Endothelial cell of umbilical vein (primary cell): ENCODE measurements around the gene DIPK1A. TPM values are rescaled to one million over a fixed set of nuclear protein-coding genes. Genes with fewer than 3 reads are reported as not detected.

Experiments
- BruUV-seq: library from RNA; stranded (reverse); fragments of 400-500 nt; replicated peaks from 2 replicates; lab custom pipeline; 2021; lab: Mats Ljungman, UMichigan
- CTCF ChIA-PET: fragments of 300-600, 350-600 bp; sonication (Branson Sonifier 250); formaldehyde crosslinking; loops from one replicate; lab custom pipeline; 2021; ENCODE audit warnings: antibody characterized with exemption, inconsistent platforms; lab: Charles Lee
- POLR2A ChIA-PET: fragments of 300-600, 350-600 bp; sonication (Branson Sonifier 250); formaldehyde crosslinking; loops from one replicate; lab custom pipeline; 2021; ENCODE audit warnings: antibody characterized with exemption, inconsistent platforms; lab: Charles Lee
- DNase-seq: peaks from one replicate; pipeline ENCODE4 v3.0.0-alpha.2; 2011; ENCODE audit warnings: low read depth, low spot score
- FAIRE-seq: peaks from 2 replicates; lab custom pipeline; 2011; peaks lifted over from hg19 to GRCh38; lab: Jason Lieb, UNC
- H2AFZ ChIP-seq: 2 replicates; pipeline ENCODE4 v1.6.0; 2012; ENCODE audit warnings: low read depth, low read length, control low read depth, inconsistent platforms
- H3K27ac ChIP-seq: 2 replicates; pipeline ENCODE4 v1.5.1; 2011; ENCODE audit warnings: low read depth, mild to moderate bottlenecking, control low read depth, low read length, moderate library complexity; ENCODE audit not compliant: insufficient read depth
- H3K27me3 ChIP-seq, 2 experiments: 2 replicates each; pipeline versions ENCODE4 v1.6.0 to v1.6.1; 2011; ENCODE audit warnings: low read length in 2 of 2, mixed read lengths in 1 of 2; ENCODE audit not compliant: control insufficient read depth in 2 of 2, insufficient read depth in 2 of 2
- H3K36me3 ChIP-seq, 2 experiments: 2 replicates in 1 of 2; 3 replicates in 1 of 2; pipeline ENCODE4 v1.5.1; 2011; ENCODE audit warnings: low read length in 2 of 2, mild to moderate bottlenecking in 1 of 2, moderate library complexity in 1 of 2; ENCODE audit not compliant: control insufficient read depth in 2 of 2, insufficient read depth in 2 of 2; ENCODE audit errors: extremely low read depth in 1 of 2
- H3K4me1 ChIP-seq: 3 replicates; pipeline ENCODE4 v1.5.1; 2011; ENCODE audit warnings: mild to moderate bottlenecking, low read length; ENCODE audit not compliant: control insufficient read depth, insufficient read depth; ENCODE audit errors: extremely low read depth
- H3K4me2 ChIP-seq: 2 replicates; pipeline ENCODE4 v1.6.1; 2011; ENCODE audit warnings: low read length, control low read depth, mixed read lengths; ENCODE audit not compliant: insufficient read depth
- H3K4me3 ChIP-seq, 3 experiments: fragments of 200-600 bp in 1 of 3; sonication (generic), shearing (Covaris generic) in 1 of 3; replicated peaks in 1 of 3; 2 replicates each; pipeline ENCODE4 v1.5.1; 2011 to 2016; ENCODE audit warnings: control low read depth in 3 of 3, low read length in 3 of 3, mild to moderate bottlenecking in 2 of 3, inconsistent platforms in 1 of 3, low read depth in 1 of 3, moderate library complexity in 1 of 3; ENCODE audit not compliant: insufficient read depth in 1 of 3
- H3K79me2 ChIP-seq: 2 replicates; pipeline ENCODE4 v1.6.0; 2012; ENCODE audit warnings: low read length, inconsistent platforms; ENCODE audit not compliant: control insufficient read depth, insufficient read depth
- H3K9ac ChIP-seq: replicated peaks from 2 replicates; pipeline ENCODE3; 2011; ENCODE audit warnings: low read length, control low read depth; ENCODE audit not compliant: insufficient read depth; ENCODE audit errors: extremely low read depth
- H3K9me1 ChIP-seq: replicated peaks from 3 replicates; pipeline ENCODE4 v1.6.0; 2011; ENCODE audit warnings: mild to moderate bottlenecking, low read length; ENCODE audit not compliant: control insufficient read depth, insufficient read depth; ENCODE audit errors: extremely low read depth
- H3K9me3 ChIP-seq: replicated peaks from 2 replicates; pipeline ENCODE4 v1.5.1; 2012; ENCODE audit warnings: low read length, inconsistent platforms; ENCODE audit not compliant: control insufficient read depth, insufficient read depth
- H4K20me1 ChIP-seq: replicated peaks from 2 replicates; pipeline ENCODE3; 2011; ENCODE audit warnings: mild to moderate bottlenecking, low read length; ENCODE audit not compliant: control insufficient read depth, insufficient read depth; ENCODE audit errors: extremely low read depth
- EZH2 ChIP-seq: IDR thresholded peaks from 2 replicates; pipeline ENCODE4 v1.6.1; 2012; ENCODE audit warnings: borderline replicate concordance, low read depth, mild to moderate bottlenecking, moderate library complexity, low read length, inconsistent platforms; ENCODE audit not compliant: severe bottlenecking
- FOS ChIP-seq: IDR thresholded peaks from 2 replicates; pipeline ENCODE4 v1.6.1; 2011; ENCODE audit warnings: mild to moderate bottlenecking, low read length, moderate library complexity, borderline replicate concordance; ENCODE audit not compliant: insufficient read depth
- GATA2 ChIP-seq: IDR thresholded peaks from 2 replicates; pipeline ENCODE4 v1.7.0; 2011; ENCODE audit warnings: low read depth, mild to moderate bottlenecking, moderate library complexity, mixed read lengths, low read length; ENCODE audit not compliant: insufficient read length, insufficient read depth
- JUN ChIP-seq: IDR thresholded peaks from 2 replicates; pipeline ENCODE4 v1.6.1; 2011; ENCODE audit warnings: borderline replicate concordance, low read depth; ENCODE audit not compliant: insufficient read length, insufficient read depth
- MYC ChIP-seq: IDR thresholded peaks from one replicate; pipeline ENCODE4 v1.6.1; 2011; ENCODE audit warnings: mild to moderate bottlenecking, low read depth, low read length
- dilution Hi-C: fragments of 300-500 bp; cut with MboI; formaldehyde crosslinking; loops from one replicate; pipeline ENCODE4 v1.15.0; 2019; ENCODE audit warnings: low sequenced_read_pairs; ENCODE audit not compliant: extremely low pct_ligation_motif_present
- intact Hi-C: fragments of 100-400 bp; cut with micrococcal nuclease; formaldehyde crosslinking; loops from one replicate; pipeline ENCODE4 v1.10.0; 2022
- polyA plus RNA-seq, 4 experiments: library from polyadenylated mRNA; depleted of rRNA in 3 of 4; stranded (reverse) in 3 of 4; unstranded in 1 of 4; fragments of >200 nt; gene quantifications; 2 replicates each; pipeline versions ENCODE4 v1.2.1 to v1.2.3, GENCODE V29; 2011 to 2012; ENCODE audit warnings: missing spikeins in 1 of 4
- total RNA-seq: library from RNA; stranded (reverse); gene quantifications from 2 replicates; pipeline ENCODE4 v1.2.3, GENCODE V29; 2021
- TF ChIP-seq, protein P1 (sequence below): IDR thresholded peaks from 2 replicates; pipeline ENCODE4 v1.6.1; 2011; ENCODE audit not compliant: insufficient read depth, insufficient read length

The DIPK1A gene
- total and polyA plus RNA-seq, 2 donors (not counting 3 experiments of a cell fraction or from before 2014, with no cell fraction given), result 0.25 to 0.93 TPM

GRCh38 chr1:93004566-93005251, 43.4 kb upstream of the DIPK1A start:
- Histone ChIP-seq H3K4me3 (no peak overlapping the region), H3K9ac (no peak overlapping the region), H3K27me3 (peaks cover 13 to 17% of the 10 kb centered on the region in 2 experiments), H2AFZ (no peak overlapping the region), H3K79me2 (no peaks in the 10 kb centered on the region), H3K36me3 (no peaks in the 10 kb centered on the region), H4K20me1 (no peaks in the 10 kb centered on the region), H3K9me1 (no peaks in the 10 kb centered on the region), H3K4me1 (no peaks in the 10 kb centered on the region), H3K27ac (no peak overlapping the region), H3K9me3 (no peaks in the 10 kb centered on the region), H3K4me2 (no peak overlapping the region)
- POLR2A ChIA-PET, result interaction anchor here (0.6 kb wide), 1 partner anchor 1726 kb away, joined by 4 read pairs; no protein-coding TSS in a partner anchor
- intact Hi-C loops, result no loop called here
- no TSS peak for BruUV-seq
- TF ChIP-seq GATA2 (no peak), JUN (no peak), MYC (no peak), FOS (no peak)
- TF ChIP-seq, protein P1, sequence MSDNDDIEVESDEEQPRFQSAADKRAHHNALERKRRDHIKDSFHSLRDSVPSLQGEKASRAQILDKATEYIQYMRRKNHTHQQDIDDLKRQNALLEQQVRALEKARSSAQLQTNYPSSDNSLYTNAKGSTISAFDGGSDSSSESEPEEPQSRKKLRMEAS, result no peak
- dilution Hi-C loops, result no loop called here
- DNase-seq, result no peak
- CTCF ChIA-PET, result interaction anchor here (1.0 to 4.3 kb wide), 5 partner anchors 9 to 146 kb away, joined by 3 to 31 read pairs (median 4); no protein-coding TSS in a partner anchor
- FAIRE-seq, result no peak

DNA sequence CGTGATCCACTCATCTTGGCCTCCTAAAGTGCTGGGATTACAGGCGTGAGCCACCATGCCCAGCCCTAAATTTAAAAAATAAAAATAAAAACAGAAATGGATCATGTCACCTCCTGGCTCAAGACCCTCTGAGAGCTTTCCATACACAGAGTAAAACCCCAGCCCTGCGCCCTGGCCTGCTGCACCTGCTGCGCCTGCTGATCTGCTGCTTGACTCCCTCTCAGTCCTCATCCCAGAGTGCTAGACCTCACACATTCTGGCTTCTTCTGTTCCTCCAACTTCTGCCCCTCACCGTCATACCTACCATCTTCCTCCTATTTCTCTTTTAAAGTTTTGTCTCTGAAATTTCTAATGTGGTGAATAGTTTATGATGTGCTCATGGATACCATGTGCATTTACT, 42.7 kb upstream of the DIPK1A start:
- H4K20me1 ChIP-seq, result no peaks in the 10 kb centered on the region
- no peaks in the 10 kb centered on the region for H3K4me1 ChIP-seq
- ChIA-PET POLR2A (no interaction called here), CTCF (interaction anchor here (1.3 to 4.3 kb wide), 3 partner anchors 10 to 146 kb away, joined by 4 to 31 read pairs (median 6); no protein-coding TSS in a partner anchor)
- no TSS peak for BruUV-seq
- no peak overlapping the region for H3K9ac ChIP-seq
- dilution Hi-C loops, result no loop called here
- no peaks in the 10 kb centered on the region for H3K9me1 ChIP-seq
- no peak overlapping the region for H2AFZ ChIP-seq
- no peak overlapping the region for H3K27ac ChIP-seq
- H3K79me2 ChIP-seq, result no peaks in the 10 kb centered on the region
- intact Hi-C loops, result no loop called here
- peaks cover 15 to 16% of the 10 kb centered on the region in 2 experiments for H3K27me3 ChIP-seq
- no peak for DNase-seq
- no peak overlapping the region for H3K4me3 ChIP-seq
- FAIRE-seq, result no peak
- TF ChIP-seq EZH2, result no peak
- TF ChIP-seq, protein P1, result no peak
- no peaks in the 10 kb centered on the region for H3K9me3 ChIP-seq
- no peak overlapping the region for H3K4me2 ChIP-seq
- no peaks in the 10 kb centered on the region for H3K36me3 ChIP-seq
